Ramos (cell line): ENCODE measurements around the gene SLBP.
"Not testable (repeated sequence)": the region's sequence is repeated elsewhere in the genome, so short reads cannot be mapped to it uniquely, and the experiment has no call there.

Experiments
- in situ Hi-C: fragments of 300-500 bp; cut with MboI; formaldehyde crosslinking; loops from one replicate; pipeline ENCODE4 v1.14.3; 2022; ENCODE audit warnings: low sequenced_read_pairs; ENCODE audit not compliant: unreplicated experiment

SLBP gene

DNA sequence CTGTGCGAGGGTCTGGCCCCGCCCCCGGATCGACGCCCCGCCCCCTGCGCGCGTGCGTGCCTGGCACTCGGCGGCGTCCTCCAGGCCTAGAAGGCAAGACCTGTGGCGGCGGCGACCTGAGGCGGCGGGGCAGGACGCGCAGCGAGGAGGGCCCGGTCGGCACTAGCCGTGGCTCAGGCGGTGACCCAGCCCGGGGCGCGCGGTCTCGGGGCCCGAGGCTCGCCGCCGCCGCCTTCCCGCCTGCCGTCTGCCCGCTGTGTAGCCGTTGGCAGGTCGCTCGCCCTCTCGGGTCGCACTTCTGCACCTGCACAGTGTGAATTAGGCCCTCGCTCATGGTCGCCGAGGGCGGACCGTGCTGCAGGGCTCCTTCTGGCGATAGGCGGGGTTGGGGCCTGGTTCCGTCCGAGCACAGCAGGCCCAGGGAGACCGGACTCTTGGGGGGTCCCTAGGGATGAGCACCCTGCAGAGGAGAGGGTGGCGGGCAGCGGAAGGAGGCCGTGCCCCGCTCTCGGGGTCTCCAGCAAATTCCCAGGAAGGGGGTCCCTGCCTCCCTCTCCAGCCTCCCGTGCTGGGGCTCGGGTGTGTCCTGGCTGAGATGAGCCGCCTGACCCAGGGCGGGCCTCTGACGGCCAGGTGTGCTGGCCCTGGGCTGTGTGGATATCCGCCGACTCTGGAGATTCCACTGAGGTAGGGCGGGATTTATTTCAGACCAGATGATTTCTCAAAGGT lies 27.4 kb downstream of the SLBP start:
- in situ Hi-C loops: no loop called here

GRCh38 chr4:1683736-1684505 lies 28.2 kb downstream of the SLBP start, which contains the start of gene FAM53A:
Gene FAM53A, minus strand, starts transcription at chr4:1684313. Its CDS starts 15,572 bp downstream, at chr4:1668741.
- in situ Hi-C loops: no loop called here

DNA sequence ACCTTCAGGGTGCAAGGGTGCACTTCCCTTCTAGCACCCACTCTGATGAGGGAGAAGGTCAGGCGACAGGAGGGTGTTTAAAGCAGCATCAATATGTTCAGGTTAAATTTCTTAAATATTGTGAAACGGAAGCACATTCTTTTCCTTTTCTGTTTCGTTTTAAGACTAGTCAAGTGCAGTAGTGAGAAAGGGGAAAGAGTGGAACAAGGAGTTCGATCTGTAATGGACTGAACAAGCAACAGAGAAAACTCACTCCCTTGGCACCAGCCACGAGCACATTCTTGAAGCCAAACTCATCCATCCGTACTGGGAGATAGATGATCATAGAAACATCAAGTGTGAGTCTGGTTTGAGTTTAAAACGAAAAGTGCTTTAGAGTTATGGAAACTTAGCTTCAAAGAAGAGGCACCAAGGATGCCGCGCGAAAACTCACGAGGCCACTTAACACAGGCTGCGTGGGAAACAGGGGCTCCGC lies 28.8 kb downstream of the SLBP start:
- in situ Hi-C loops: no loop called here

GRCh38 chr4:1682860-1683259 lies 29.3 kb downstream of the SLBP start:
- in situ Hi-C loops: no loop called here

GRCh38 chr4:1678244-1678643 lies 33.9 kb downstream of the SLBP start:
- in situ Hi-C loops: no loop called here

DNA sequence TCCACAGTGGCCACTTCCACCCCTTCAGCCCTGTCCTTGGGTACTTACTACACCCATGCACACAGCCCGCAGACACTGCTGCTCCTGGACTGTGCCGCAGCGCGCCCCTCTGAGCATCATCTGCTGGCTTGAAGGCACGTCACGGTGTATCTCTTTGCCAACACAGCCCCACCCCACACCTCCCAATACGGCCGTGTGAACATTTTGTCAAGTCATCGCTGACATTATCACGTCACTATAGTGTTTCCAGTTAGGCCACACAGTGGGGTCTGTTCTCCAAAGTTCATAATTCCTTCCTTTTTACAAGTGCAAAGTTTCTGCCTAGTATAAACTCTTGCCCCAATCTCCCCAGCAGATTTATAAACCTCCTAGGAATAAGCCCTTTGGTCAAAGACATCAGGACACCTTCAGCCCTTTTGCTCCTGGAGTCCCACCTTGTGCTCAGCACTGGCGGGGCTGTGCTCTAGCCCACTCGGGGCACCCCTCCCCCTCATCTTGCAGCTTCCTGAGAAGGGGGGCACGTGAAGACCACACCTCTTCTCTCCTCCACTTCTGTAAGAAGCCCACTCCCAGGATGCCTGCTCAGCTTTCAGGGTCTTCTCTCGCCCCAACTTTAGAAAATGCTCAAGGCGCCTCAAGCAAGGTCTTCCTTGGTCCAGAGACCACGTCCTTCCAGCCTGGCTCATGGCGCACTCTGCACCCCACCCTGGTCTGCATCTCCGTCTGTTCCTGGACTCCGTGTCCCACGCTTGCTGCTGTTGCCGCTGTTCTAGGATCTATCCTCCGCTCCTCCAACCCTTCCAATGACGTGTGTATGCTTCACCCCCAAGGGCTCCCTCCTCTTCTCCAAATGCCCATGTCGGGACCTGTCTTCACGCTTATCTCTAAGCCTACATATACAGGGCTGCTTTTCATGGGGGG lies 35.3 kb downstream of the SLBP start:
- in situ Hi-C loops: no loop called here

DNA sequence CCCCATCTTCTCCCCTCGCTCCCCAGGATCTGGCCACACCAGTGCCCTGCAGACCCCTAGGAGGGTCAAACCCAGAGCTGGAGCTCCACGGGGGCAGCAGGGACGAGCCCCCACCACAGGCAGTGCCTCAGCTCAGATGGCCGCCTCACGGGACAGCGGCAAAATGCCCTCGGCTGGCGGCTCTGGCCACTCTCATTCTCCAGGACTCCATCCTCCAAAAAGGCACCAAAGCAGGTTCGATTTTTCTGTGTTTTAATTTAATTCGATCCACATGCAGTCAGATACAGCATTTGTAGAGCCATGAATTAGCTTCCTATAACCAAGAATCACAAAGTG lies 36.3 kb downstream of the SLBP start:
- in situ Hi-C loops: no loop called here

DNA sequence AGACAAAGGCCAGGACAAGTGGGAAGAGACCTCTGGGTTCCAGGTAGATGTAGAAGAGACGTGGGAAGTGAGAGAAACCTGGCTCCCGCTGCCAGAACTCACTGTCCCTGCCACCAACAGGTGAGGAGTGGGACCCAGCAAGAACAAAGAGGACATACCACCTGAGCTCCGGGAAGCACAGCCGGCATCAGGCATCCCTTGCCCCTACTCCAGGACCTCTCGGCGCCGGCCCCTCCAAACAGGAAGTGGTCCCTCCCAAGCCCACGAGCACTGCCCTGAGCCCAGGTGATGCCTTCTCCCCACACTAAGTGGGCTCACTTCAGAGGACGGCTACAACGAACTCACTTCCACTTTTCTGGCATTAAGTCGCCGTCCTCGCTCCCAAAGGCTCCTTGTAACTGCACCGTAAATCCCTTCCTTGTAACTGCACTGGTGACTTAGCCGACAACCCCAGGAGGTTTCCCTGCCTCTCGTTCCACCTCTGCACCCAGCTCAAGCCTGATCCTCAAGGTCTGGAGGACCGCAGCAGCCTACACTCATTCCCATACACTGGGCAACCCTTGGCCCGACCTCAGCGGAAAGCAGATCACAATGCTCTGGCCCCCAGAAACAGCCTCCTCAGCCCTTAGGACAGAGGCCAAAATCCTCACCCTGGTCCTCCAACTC lies 36.9 kb downstream of the SLBP start:
- in situ Hi-C loops: no loop called here

- in situ Hi-C loops: no loop called here
These were observed 37.4 kb downstream of the SLBP start for GRCh38 chr4:1674682-1675081.

DNA sequence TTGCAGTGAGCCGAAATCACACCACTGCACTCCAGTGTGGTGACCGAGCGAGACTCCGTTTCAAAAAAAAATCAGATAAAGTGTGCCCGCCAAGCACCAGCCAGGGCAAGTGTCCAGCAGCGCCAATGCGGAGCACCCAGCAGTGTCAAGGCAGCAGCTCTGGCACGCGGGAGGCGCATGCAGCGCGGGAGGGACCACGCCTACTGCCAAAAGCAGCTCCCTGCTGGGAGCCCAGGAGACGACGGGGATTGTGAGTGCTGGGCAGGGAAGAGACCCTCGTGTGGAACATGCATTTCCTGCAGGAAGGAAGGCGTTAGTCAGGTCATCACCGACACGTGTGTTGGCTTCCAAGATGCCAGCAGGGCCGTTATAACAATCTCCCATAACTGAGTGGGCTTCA lies 38.4 kb downstream of the SLBP start:
- in situ Hi-C loops: no loop called here

DNA sequence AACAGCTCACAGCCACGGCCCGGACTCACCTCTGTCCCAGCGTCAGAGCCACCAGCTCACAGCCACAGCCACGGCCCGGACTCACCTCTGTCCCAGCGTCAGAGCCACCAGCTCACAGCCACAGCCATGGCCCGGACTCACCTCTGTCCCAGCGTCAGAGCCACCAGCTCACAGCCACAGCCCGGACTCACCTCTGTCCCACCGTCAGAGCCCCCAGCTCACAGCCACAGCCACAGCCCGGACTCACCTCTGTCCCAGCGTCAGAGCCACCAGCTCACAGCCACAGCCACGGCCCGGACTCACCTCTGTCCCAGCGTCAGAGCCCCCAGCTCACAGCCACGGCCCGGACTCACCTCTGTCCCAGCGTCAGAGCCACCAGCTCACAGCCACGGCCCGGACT lies 41.1 kb downstream of the SLBP start:
- in situ Hi-C loops: not testable (repeated sequence)

DNA sequence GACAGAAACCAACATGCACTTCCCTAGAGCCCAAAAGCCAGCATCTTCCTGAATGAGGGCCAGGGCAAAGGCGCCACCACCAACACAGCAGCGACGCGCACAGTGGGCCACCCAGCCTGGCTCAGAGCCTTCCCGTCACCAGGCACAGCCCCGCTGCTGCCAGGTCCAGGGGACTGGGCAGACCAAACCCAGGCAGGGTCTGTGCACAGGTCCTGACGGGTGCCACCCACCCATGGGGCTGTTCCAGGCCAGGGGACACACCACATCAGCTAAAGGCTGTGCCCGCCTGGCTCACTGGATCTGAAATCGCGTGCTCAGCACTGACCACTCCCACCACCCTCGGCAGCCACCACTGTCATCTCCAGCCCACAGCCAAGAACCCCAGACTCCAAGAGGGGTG lies 41.8 kb downstream of the SLBP start:
- in situ Hi-C loops: no loop called here

DNA sequence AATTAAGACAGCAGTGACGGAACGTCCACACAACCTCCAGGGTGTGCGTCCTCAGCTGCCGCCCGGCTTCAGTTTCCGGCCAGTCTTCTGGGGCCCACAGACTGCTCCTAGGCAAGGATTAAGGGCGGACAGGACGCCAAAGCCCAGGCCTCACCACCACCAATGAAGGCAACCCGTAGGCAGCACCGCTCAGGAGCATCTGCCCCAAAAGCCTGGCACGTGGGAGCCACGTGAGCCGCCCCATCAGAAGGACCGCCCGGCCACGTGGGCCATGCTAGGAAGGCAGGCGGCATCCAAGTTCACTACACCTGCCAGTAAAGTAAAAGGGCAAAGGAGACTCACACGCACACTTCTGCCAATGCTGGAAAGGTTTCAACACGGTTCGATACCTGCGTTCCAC lies 42.3 kb downstream of the SLBP start:
- in situ Hi-C loops: no loop called here

DNA sequence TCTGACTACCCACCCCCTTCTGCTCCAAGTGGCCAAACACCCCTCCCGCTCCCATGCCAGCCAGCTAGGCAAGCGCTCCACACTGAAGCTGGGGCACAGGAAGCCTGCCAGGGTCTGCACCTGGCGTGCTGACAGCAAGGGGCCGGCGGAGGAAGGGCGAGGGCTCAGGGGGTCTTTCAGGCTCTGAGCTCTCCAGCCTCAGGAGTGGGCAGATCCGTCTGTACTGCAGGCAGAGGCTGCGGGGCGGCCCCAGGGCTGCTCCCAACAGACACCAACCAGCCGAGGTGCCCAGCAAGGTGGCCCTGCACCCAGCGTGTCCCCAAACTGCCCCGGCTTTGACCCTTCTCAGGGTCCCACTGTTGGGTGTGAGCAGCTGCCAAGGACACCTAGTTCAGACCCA lies 42.8 kb downstream of the SLBP start:
- in situ Hi-C loops: no loop called here

- in situ Hi-C loops: no loop called here
These were observed 43.7 kb downstream of the SLBP start for GRCh38 chr4:1668488-1668840.

DNA sequence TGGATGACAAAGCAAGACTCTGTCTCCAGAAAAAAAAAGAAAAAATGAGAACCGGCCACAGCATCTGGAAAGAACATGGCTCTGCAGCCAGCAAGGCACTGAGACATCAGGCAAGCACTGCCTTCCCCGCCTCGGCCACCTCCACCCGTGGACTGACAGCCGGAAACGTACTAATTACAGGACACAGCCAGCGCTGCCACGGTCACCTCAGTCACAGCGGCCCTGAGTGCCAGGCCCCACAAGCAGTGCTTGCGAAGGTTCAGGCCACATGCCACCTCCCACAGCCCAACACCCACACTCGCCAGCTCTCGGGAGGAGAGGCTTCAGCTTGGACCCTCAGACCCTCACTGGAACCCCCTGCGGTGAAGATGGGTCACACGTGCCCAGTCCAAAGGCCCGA lies 44.8 kb downstream of the SLBP start:
- in situ Hi-C loops: no loop called here

DNA sequence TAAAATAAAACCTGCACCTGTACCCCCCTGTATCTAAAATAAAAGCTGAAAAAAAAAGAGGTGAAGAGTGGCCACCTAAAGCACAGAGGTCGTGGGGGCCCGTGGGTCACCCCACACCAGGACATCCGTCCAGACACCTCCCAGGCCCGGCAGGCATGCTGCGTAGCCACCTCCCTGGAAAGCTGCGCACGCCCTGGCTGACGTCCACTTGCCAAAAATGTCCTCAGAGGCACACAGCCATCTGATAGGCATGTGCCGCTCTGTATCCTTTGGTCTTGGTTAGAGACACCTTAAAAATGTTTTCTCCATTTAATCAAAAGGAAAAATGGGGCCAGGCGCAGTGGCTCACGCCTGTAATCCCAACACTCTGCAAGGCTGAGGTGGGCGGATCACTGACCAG lies 45.7 kb downstream of the SLBP start:
- in situ Hi-C loops: no loop called here

- in situ Hi-C loops: no loop called here
These were observed 48.0 kb downstream of the SLBP start for GRCh38 chr4:1664141-1664540.

DNA sequence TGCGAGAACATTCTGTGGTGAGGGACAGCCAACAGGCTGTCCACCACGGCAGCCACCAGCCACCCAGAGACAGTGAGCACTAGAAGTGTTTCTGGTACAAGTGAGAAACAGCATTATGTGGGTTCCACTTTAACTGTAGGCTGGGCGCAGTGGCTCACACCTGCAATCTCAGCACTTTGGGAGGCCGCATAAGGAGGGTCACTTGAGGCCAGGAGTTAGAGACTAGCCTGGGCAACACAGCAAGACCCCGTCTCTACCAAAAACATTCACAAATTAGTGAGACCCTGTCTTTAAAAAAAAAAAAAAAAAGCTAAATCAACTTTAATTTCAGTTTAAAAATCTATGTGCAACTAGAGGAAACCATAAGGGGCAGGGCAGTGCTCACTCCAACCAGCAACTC lies 48.6 kb downstream of the SLBP start:
- in situ Hi-C loops: no loop called here

- in situ Hi-C loops: no loop called here
These were observed 50.4 kb downstream of the SLBP start for GRCh38 chr4:1661695-1662094.
